GM18526 (cell line): ENCODE data around the gene RFX1.
A peak's percentile ranks its signal among the peaks of the same experiment; 100 is the strongest.

Experiments
- POLR2A ChIP-seq: IDR thresholded peaks from 3 replicates; pipeline ENCODE4 v1.6.1; 2011; ENCODE audit not compliant: insufficient read length; ENCODE audit errors: extremely low read depth

The RFX1 gene

GRCh38 chr19:13959962-13960862 lies 45.9 kb downstream of the RFX1 start:
- TF ChIP-seq POLR2A: no peak

GRCh38 chr19:13959141-13959961 lies 46.8 kb downstream of the RFX1 start:
- TF ChIP-seq POLR2A: no peak

GRCh38 chr19:13958043-13958442 lies 48.1 kb downstream of the RFX1 start:
- no peak for TF ChIP-seq POLR2A

- TF ChIP-seq POLR2A: no peak
These were observed 49.1 kb downstream of the RFX1 start for GRCh38 chr19:13957051-13957450.

GRCh38 chr19:13956365-13956744 lies 49.8 kb downstream of the RFX1 start:
- no peak for TF ChIP-seq POLR2A

- no peak for TF ChIP-seq POLR2A
These were observed 50.3 kb downstream of the RFX1 start for GRCh38 chr19:13955662-13956364.

GRCh38 chr19:13954185-13954584 lies 51.9 kb downstream of the RFX1 start:
- no peak for TF ChIP-seq POLR2A

- no peak for TF ChIP-seq POLR2A
These were observed 53.1 kb downstream of the RFX1 start for GRCh38 chr19:13952931-13953531.

- peak; percentile 70 for TF ChIP-seq POLR2A
These were observed 53.8 kb downstream of the RFX1 start, which contains the start of gene DCAF15 for GRCh38 chr19:13952154-13952930. Gene DCAF15, plus strand, starts transcription at chr19:13952509. Its CDS starts 4 bp downstream, at chr19:13952513.

- no peak for TF ChIP-seq POLR2A
These were observed 54.3 kb downstream of the RFX1 start for GRCh38 chr19:13951799-13952153.

GRCh38 chr19:13951043-13951442 lies 55.1 kb downstream of the RFX1 start:
- TF ChIP-seq POLR2A: no peak

GRCh38 chr19:13946414-13946813 lies 59.7 kb downstream of the RFX1 start:
- TF ChIP-seq POLR2A: no peak

- no peak for TF ChIP-seq POLR2A
These were observed 64.0 kb downstream of the RFX1 start for GRCh38 chr19:13942023-13942684.
